HG03095 (cell line): Measurements from ENCODE around the gene GPRC5C.
"Not testable (repeated sequence)": the region's sequence is repeated elsewhere in the genome, so short reads cannot be mapped to it uniquely, and the experiment has no call there.

Source experiments
- ATAC-seq: cut with Tn5 transposase; IDR thresholded peaks from one replicate; pipeline ENCODE4 v1.9.1; 2021; ENCODE audit warnings: moderate library complexity; ENCODE audit not compliant: unreplicated experiment

The GPRC5C gene

DNA sequence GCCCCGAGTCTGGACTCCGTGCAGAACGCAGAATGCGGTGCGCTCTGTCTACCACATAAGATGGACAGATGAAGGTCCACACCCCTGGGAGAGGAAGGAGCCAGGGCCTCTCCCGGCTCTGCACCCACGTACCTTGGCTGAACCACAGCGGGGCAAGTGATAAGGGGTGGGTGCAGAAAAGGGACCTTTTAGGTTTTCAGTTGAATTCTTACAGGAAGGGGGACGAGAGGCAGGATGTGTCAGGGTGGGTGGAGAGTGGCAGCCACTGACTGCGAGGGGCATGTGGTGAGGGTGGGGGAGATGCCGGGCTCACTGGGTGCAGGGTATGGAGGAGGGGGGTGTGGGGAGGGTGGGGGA, 34.9 kb downstream of the GPRC5C start:
- ATAC-seq, result no peak

GRCh38 chr17:74467221-74467951, 35.5 kb downstream of the GPRC5C start:
- ATAC-seq, result peak; percentile 60

DNA sequence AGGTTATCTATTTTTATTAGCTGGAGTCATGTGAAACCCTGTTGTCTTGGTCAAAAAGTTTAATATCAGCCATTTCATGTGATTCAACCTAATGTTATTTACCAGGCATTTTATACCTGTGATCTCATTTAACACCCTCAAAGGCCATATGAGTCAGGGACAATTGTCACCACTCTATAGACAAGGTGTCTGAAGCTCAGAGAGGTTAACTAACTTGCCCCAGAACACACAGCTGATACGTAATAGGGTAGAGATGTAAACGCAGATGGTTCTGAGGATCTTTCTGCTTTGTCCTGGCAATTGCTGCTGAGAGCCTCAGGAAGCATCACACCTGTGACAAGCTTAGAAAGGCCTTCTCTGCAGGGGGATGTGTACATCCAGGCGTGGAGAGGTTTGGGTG, 39.5 kb downstream of the GPRC5C start:
- no peak for ATAC-seq

- ATAC-seq, result no peak
Observed at GRCh38 chr17:74472890-74473289, 41.0 kb downstream of the GPRC5C start.

DNA sequence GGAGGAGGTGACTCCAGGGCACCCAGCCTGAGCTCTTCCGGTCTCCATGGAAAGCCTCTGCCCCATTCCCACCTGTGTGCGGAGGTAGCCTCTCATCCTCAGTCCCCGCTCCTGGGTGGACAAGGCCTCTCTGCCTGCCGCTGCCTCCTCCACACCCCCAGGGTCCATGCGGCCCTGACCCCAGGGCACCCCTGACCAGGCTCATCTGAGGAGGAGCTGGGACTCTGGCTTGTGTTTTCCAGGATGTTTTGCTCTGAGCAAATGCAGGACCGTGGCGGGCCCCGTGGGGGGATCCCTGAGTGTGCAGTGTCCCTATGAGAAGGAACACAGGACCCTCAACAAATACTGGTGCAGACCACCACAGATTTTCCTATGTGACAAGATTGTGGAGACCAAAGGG, 41.4 kb downstream of the GPRC5C start:
- no peak for ATAC-seq

- no peak for ATAC-seq
Observed at GRCh38 chr17:74474043-74474792, 42.3 kb downstream of the GPRC5C start.

DNA sequence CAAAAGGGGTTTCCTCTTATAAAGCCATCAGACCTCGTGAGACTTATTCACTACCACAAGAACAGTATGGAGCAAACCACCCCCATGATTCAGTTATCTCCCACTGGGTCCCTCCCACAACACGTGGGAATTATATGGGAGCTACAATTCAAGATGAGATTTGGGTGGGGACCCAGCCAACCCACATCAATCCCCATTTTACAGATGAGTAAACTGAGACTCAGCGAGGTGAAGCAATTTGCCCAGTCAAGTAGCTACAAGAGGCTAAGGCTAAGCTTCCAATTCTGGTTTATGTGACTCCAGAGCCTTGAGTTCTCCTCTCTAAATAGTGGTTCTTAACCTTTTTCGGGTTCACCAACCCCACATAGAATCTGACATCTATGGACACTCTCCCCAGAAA, 43.3 kb downstream of the GPRC5C start:
- no peak for ATAC-seq

GRCh38 chr17:74477411-74477810, 45.5 kb downstream of the GPRC5C start:
- no peak for ATAC-seq

DNA sequence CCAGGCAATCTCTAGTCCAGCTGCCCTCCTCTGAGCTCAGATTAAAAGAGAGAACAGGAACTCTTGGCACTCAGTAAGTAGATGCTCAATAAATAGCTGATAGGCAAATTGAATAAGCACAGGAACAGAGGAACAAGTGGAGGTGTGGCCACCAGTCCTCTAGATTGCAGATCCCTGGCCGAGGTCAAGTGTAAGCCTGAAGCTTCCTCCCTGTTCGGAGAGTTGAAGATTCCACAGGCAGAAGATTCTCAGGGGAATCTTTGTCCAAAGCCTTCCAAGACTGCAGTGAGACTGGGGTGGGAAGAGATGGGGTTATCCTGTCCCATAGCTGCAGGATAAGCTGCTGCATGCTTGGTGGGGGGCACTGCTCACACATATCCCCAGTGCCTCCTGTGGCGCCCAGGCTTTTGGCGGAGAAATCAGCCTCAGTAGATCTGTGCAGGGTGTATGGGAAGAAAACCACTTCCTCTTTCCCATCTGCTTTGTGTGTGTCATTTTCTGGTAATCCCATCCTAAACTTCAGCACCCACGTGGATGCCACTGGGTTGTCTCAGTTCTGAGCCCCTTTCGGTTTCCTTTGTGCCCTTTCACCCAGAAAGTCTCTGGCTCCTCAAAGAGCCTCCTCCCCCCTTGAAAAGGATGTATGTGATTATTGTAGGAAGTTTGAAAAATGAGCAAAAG, 46.7 kb downstream of the GPRC5C start:
- no peak for ATAC-seq

DNA sequence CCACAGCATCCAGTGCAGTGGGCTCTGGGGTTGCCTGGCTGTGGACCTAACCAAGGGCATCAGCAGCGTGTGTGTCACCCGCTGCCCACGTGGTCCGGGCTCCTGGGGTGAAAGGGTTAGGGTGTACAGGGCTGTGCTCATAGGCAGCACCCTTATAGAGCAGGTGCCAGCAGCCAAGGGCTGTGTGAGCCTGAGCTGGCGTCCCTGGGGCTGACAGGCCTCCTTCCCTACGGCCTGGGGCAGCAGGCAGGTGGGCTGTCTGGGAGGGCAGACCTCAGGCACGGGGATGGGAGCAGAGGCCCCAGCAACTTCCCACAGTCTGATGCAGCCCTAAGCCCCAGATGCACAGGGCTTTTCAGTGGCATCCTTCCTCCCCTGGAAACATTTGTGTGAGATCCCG, 48.4 kb downstream of the GPRC5C start:
- ATAC-seq, result no peak

DNA sequence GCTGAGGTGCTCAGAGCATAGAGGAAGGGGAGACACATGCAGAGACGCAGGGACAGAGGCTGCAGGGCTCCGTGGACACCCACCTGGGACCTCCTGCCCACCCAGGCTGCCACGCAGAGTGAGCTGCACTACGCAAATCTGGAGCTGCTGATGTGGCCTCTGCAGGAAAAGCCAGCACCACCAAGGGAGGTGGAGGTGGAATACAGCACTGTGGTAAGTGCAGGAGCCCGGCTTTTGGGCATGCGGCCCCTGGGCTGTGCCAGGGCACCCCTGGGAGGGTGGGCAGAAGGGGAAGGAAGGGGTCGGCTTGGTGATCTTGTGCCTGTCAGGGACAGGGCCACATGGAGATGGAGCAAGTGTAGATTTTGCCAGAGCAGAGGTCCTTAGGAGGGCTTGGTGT, 49.7 kb downstream of the GPRC5C start:
- no peak for ATAC-seq

- no peak for ATAC-seq
Observed at GRCh38 chr17:74484066-74484465, 52.2 kb downstream of the GPRC5C start.

DNA sequence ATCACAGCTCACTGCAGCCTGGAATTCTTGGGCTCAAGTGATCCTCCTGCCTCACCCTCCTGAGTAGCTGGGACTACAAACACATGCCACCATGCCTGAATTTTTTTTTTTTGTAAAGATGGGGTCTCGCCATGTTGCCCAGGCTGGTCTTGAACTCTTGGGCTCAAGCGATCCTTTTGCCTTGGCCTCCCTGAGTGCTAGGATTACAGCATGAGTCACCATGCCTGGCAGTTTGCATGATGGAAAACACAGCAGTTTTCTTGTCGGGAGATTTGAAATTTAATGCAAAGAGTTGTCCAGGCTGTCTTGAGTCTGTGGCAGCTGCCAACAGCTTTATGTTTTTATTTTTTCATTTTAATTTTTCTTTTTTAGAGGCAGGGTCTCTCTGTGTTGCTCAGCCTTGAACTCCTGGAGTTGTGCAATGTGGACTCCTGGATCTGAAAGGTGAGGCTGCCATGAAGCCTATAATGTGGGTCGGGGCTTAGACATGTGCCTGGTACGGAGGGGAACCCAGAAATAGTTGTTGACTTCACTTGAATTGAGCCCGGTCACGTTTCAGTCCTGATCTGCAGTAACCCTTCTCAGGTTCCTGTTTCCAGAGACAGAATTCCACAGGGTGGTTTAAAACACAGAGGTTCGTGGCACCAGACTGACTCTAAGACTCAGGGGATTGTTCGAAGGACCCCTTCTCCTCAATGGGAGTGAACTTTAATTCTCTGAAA, 53.3 kb downstream of the GPRC5C start:
- no peak for ATAC-seq

DNA sequence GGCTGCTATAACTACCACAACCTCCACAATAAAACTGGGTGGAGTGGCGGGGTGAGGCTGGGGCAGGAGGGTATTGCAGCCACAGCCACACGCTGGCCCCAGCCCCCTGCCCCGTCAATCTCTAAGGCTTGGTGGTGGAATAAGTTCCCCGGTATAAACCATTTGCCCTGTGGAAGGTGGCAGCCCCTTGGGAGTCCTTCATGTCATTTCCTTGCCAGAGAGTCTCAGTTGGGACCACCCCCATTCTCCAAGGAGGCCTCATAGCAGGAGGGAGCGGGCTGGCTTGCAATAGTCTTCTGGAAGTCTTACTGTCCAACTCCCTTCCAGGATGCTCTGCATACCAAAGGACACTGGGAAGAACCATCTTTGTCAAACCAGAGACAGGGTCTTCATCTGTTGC, 54.0 kb downstream of the GPRC5C start:
- no peak for ATAC-seq

DNA sequence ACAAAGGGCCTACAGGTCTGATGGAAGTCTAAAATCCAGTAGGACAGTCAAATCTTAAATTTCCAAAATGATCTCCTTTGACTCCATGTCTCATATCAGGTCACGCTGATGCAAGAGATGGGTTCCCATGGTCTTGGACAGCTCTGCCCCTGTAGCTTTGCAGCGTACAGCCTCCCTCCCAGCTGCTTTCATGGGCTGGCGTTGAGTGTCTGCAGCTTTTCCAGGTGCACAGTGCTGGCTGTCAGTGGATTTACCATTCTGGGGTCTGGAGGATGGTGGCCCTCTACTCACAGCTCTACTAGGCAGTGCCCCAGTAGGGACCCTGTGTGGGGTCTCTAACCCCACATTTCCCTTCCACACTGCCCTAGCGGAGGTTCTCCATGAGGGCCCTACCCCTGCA, 56.4 kb downstream of the GPRC5C start:
- ATAC-seq, result not testable (repeated sequence)

- ATAC-seq, result no peak
Observed at GRCh38 chr17:74490716-74491115, 58.8 kb downstream of the GPRC5C start.

DNA sequence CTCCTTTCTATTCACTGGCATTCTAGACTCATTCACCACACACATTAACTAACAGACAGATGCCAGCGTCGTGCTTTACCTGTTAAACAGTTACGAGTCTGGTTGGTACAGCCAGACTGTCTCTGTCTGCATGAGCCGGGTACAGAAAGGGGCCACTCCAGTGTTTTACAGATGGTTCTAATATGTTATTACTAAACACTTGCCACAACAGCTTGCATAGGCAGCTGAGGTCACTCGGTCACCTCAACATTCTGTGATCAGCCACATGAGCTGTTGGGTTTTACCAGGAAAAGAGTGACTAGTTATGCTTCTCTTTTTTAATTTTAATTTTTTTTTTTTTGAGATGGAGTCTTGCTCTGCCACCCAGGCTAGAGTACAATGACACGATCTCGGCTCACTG, 59.7 kb downstream of the GPRC5C start:
- no peak for ATAC-seq

GRCh38 chr17:74493331-74493833, 61.5 kb downstream of the GPRC5C start:
- ATAC-seq, result no peak
